PC-9 (cell line): ENCODE measurements around the gene RSAD1. TPM values are rescaled to one million over a fixed set of nuclear protein-coding genes. Genes with fewer than 3 reads are reported as not detected.

Experiments used
- BruUV-seq: library from RNA; stranded (reverse); fragments of 400-500 nt; replicated peaks from 2 replicates; lab custom pipeline; 2021; lab: Mats Ljungman, UMichigan
- CTCF ChIA-PET: fragments of 300-600 bp; sonication (Branson Sonifier 250); formaldehyde crosslinking; loops from one replicate; lab custom pipeline; 2022; ENCODE audit warnings: antibody characterized with exemption; lab: Charles Lee
- POLR2A ChIA-PET: fragments of 300-600 bp; sonication (Branson Sonifier 250); formaldehyde crosslinking; loops from one replicate; lab custom pipeline; 2022; ENCODE audit warnings: antibody characterized with exemption; ENCODE audit not compliant: unreplicated experiment; lab: Charles Lee
- DNase-seq, 2 experiments: peaks; one replicate each; pipeline versions ENCODE4 v3.0.0 to v3.0.0-alpha.2; 2015 to 2022; ENCODE audit warnings: mixed read lengths in 1 of 2
- H2AFZ ChIP-seq: fragments of 200-600 bp; sonication (generic); 2 replicates; pipeline ENCODE4 v1.8.1; 2017; ENCODE audit warnings: antibody characterized with exemption
- H3F3A ChIP-seq: fragments of 200-600 bp; sonication (generic); 2 replicates; pipeline ENCODE4 v1.8.1; 2017; ENCODE audit warnings: antibody characterized with exemption, mild to moderate bottlenecking, low read depth; ENCODE audit not compliant: insufficient read depth
- H3K27ac ChIP-seq: fragments of 200-600 bp; sonication (generic); 2 replicates; pipeline ENCODE4 v1.6.1; 2016; ENCODE audit warnings: mixed run types
- H3K27me3 ChIP-seq: fragments of 200-600 bp; sonication (generic); 2 replicates; pipeline ENCODE4 v1.6.1; 2016; ENCODE audit warnings: low read depth, mixed run types; ENCODE audit not compliant: insufficient read depth
- H3K36me3 ChIP-seq: fragments of 200-600 bp; sonication (generic); 2 replicates; pipeline ENCODE4 v1.6.1; 2016; ENCODE audit warnings: low read depth, mixed run types
- H3K4me1 ChIP-seq: fragments of 200-600 bp; sonication (generic); replicated peaks from 2 replicates; pipeline ENCODE4 v1.6.1; 2016; ENCODE audit warnings: mixed run types; ENCODE audit not compliant: insufficient read depth
- H3K4me2 ChIP-seq: fragments of 200-600 bp; sonication (generic); 2 replicates; pipeline ENCODE4 v1.6.1; 2017; ENCODE audit warnings: mixed run types
- H3K4me3 ChIP-seq: fragments of 200-600 bp; sonication (generic); 2 replicates; pipeline ENCODE4 v1.6.1; 2016; ENCODE audit warnings: mixed run types
- H3K79me2 ChIP-seq: fragments of 200-600 bp; sonication (generic); 2 replicates; pipeline ENCODE4 v1.6.1; 2017; ENCODE audit warnings: low read depth, mixed run types
- H3K9me2 ChIP-seq: fragments of 200-600 bp; sonication (generic); 2 replicates; pipeline ENCODE4 v1.8.1; 2017; ENCODE audit warnings: mild to moderate bottlenecking; ENCODE audit not compliant: insufficient read depth
- H3K9me3 ChIP-seq: fragments of 200-600 bp; sonication (generic); 2 replicates; pipeline ENCODE4 v1.8.1; 2016; ENCODE audit warnings: low read depth; ENCODE audit not compliant: insufficient read depth
- H4K20me1 ChIP-seq: fragments of 200-600 bp; sonication (generic); 2 replicates; pipeline ENCODE4 v1.8.1; 2017; ENCODE audit not compliant: insufficient read depth
- CTCF ChIP-seq: fragments of 200-600 bp; sonication (generic); conservative IDR thresholded peaks from 2 replicates; pipeline ENCODE4 v1.6.1; 2017; ENCODE audit warnings: mixed run types, antibody characterized with exemption, mild to moderate bottlenecking, moderate library complexity
- EZH2 ChIP-seq: fragments of 200-600 bp; sonication (generic); IDR thresholded peaks from 2 replicates; pipeline ENCODE4 v1.8.0; 2017; ENCODE audit warnings: antibody characterized with exemption, low read depth
- intact Hi-C: fragments of 100-400 bp; cut with micrococcal nuclease; formaldehyde crosslinking; loops from one replicate; pipeline ENCODE4 v1.10.0; 2022; ENCODE audit not compliant: unreplicated experiment
- total RNA-seq: library from RNA; stranded (reverse); gene quantifications from 2 replicates; pipeline ENCODE4 v1.2.3, GENCODE V29; 2021

The RSAD1 gene
- total RNA-seq, 1 experiment from 2014 or later = 15.1 TPM

- H3K4me2 ChIP-seq = no peak overlapping the region
- ChIA-PET CTCF (no interaction called here), POLR2A (no interaction called here)
- H3K4me1 ChIP-seq = peaks cover 9% of the 10 kb centered on the region; the same call in 1 of the 2 replicates
- TF ChIP-seq EZH2 (no peak), CTCF (no peak)
- no peaks in the 10 kb centered on the region for H4K20me1 ChIP-seq
- DNase-seq = no peak
- no peaks in the 10 kb centered on the region for H3K9me2 ChIP-seq
- BruUV-seq = no TSS peak
- H3K36me3 ChIP-seq = peaks cover 18% of the 10 kb centered on the region; the same call in 1 of the 2 replicates
- no peaks in the 10 kb centered on the region for H3K9me3 ChIP-seq
- no peak overlapping the region for H2AFZ ChIP-seq
- no peaks in the 10 kb centered on the region for H3K27me3 ChIP-seq
- H3F3A ChIP-seq = peaks cover 14% of the 10 kb centered on the region; the same call in 1 of the 2 replicates
- H3K4me3 ChIP-seq = no peak overlapping the region
- intact Hi-C loops = no loop called here
- H3K79me2 ChIP-seq = no peaks in the 10 kb centered on the region
- H3K27ac ChIP-seq = no peak overlapping the region
These were observed 14.5 kb upstream of the RSAD1 start for GRCh38 chr17:50464121-50464520.

GRCh38 chr17:50464736-50465135 lies 13.9 kb upstream of the RSAD1 start:
- Histone ChIP-seq H3K27me3 (no peaks in the 10 kb centered on the region), H3K27ac (no peak overlapping the region), H4K20me1 (no peaks in the 10 kb centered on the region), H3K36me3 (peaks cover 18% of the 10 kb centered on the region; the same call in 1 of the 2 replicates), H3F3A (peaks cover 8% of the 10 kb centered on the region; the same call in 1 of the 2 replicates), H3K4me2 (no peak overlapping the region), H3K79me2 (no peaks in the 10 kb centered on the region), H2AFZ (no peak overlapping the region), H3K4me3 (no peak overlapping the region), H3K4me1 (0 out of 2 replicates have a peak, but pooled peaks cover 4% of the 10 kb centered on the region), H3K9me2 (no peaks in the 10 kb centered on the region), H3K9me3 (no peaks in the 10 kb centered on the region)
- CTCF ChIA-PET = no interaction called here
- TF ChIP-seq EZH2 (no peak), CTCF (no peak)
- POLR2A ChIA-PET = no interaction called here
- no TSS peak for BruUV-seq
- intact Hi-C loops = no loop called here
- DNase-seq = no peak

- POLR2A ChIA-PET = no interaction called here
- peaks cover 8% of the 10 kb centered on the region; the same call in 1 of the 2 replicates for H3F3A ChIP-seq
These were observed 13.5 kb upstream of the RSAD1 start for GRCh38 chr17:50465171-50465570.

More at GRCh38 chr17:50465171-50465570, 13.5 kb upstream of the RSAD1 start:
- Histone ChIP-seq H3K4me3 (no peak overlapping the region), H3K9me2 (no peaks in the 10 kb centered on the region), H3K4me2 (no peak overlapping the region), H3K79me2 (no peaks in the 10 kb centered on the region), H2AFZ (no peak overlapping the region), H3K27ac (no peak overlapping the region), H3K9me3 (no peaks in the 10 kb centered on the region), H3K27me3 (no peaks in the 10 kb centered on the region), H3K36me3 (peaks cover 18% of the 10 kb centered on the region; the same call in 1 of the 2 replicates), H4K20me1 (no peaks in the 10 kb centered on the region), H3K4me1 (0 out of 2 replicates have a peak, but pooled peaks cover 4% of the 10 kb centered on the region)
- BruUV-seq = no TSS peak
- no peak for DNase-seq
- intact Hi-C loops = no loop called here
- CTCF ChIA-PET = no interaction called here
- TF ChIP-seq CTCF = no peak
